Activated naive CD4-positive, alpha-beta T cell treated with anti-CD3 and anti-CD28 coated beads for 36 hours (primary cell): Measurements from ENCODE around the gene DNAH11. TPM values are rescaled to one million over a fixed set of nuclear protein-coding genes. Genes with fewer than 3 reads are reported as not detected.
"Not testable (repeated sequence)": the region's sequence is repeated elsewhere in the genome, so short reads cannot be mapped to it uniquely, and the experiment has no call there.

ENCODE experiments used
- CTCF ChIA-PET: fragments of 350-600 bp; sonication (Branson Sonifier 250); formaldehyde crosslinking; loops from one replicate; lab custom pipeline; 2021; ENCODE audit warnings: antibody characterized with exemption; lab: Charles Lee
- DNase-seq: peaks from one replicate; pipeline ENCODE4 v3.0.0-alpha.2; 2020
- H3K27ac Mint-ChIP-seq: one replicate; pipeline ENCODE4 v1.8.0; 2021; ENCODE audit warnings: mild to moderate bottlenecking, mixed read lengths
- H3K27me3 Mint-ChIP-seq: one replicate; pipeline ENCODE4 v1.8.0; 2021; ENCODE audit warnings: low read depth, mixed read lengths
- H3K36me3 Mint-ChIP-seq: one replicate; pipeline ENCODE4 v1.8.0; 2021; ENCODE audit warnings: low read depth, mixed read lengths
- H3K4me1 Mint-ChIP-seq: one replicate; pipeline ENCODE4 v1.8.0; 2021; ENCODE audit warnings: low read depth, mixed read lengths
- H3K4me3 Mint-ChIP-seq: one replicate; pipeline ENCODE4 v1.8.0; 2021; ENCODE audit warnings: mild to moderate bottlenecking, moderate library complexity, mixed read lengths
- H3K9me3 Mint-ChIP-seq: one replicate; pipeline ENCODE4 v1.8.0; 2021; ENCODE audit warnings: mixed read lengths
- intact Hi-C: fragments of 100-400 bp; cut with micrococcal nuclease; formaldehyde crosslinking; loops from one replicate; pipeline ENCODE4 v1.15.1; 2023
- total RNA-seq, 2 experiments: library from RNA; stranded (reverse); gene quantifications; one replicate each; pipeline ENCODE4 v1.2.3, GENCODE V29; 2021

Gene DNAH11
- total RNA-seq, 2 experiments from 2014 or later: 0.02 TPM

- no peaks in the 10 kb centered on the region for H3K36me3 Mint-ChIP-seq
- DNase-seq: no peak
- CTCF ChIA-PET: no interaction called here
- H3K4me3 Mint-ChIP-seq: no peak overlapping the region
- no peak overlapping the region for H3K27ac Mint-ChIP-seq
- H3K4me1 Mint-ChIP-seq: no peaks in the 10 kb centered on the region
- H3K27me3 Mint-ChIP-seq: no peaks in the 10 kb centered on the region
- intact Hi-C loops: no loop called here
- no peaks in the 10 kb centered on the region for H3K9me3 Mint-ChIP-seq
Observed at GRCh38 chr7:21731977-21732376, 189.1 kb downstream of the DNAH11 start.

GRCh38 chr7:21732956-21733355 is 190.1 kb downstream of the DNAH11 start:
- H3K27ac Mint-ChIP-seq, H3K9me3 Mint-ChIP-seq, H3K27me3 Mint-ChIP-seq, H3K4me1 Mint-ChIP-seq, H3K36me3 Mint-ChIP-seq, H3K4me3 Mint-ChIP-seq, CTCF ChIA-PET, DNase-seq, intact Hi-C loops: not testable (repeated sequence)

- intact Hi-C loops: no loop called here
- CTCF ChIA-PET: no interaction called here
- H3K9me3 Mint-ChIP-seq: no peaks in the 10 kb centered on the region
- H3K36me3 Mint-ChIP-seq: no peaks in the 10 kb centered on the region
- no peak for DNase-seq
- H3K27ac Mint-ChIP-seq: no peak overlapping the region
- H3K4me3 Mint-ChIP-seq: no peak overlapping the region
- no peaks in the 10 kb centered on the region for H3K27me3 Mint-ChIP-seq
- H3K4me1 Mint-ChIP-seq: no peaks in the 10 kb centered on the region
Observed at GRCh38 chr7:21733837-21734236, 191.0 kb downstream of the DNAH11 start.

- H3K4me1 Mint-ChIP-seq: no peaks in the 10 kb centered on the region
- DNase-seq: no peak
- no peaks in the 10 kb centered on the region for H3K27me3 Mint-ChIP-seq
- H3K27ac Mint-ChIP-seq: no peak overlapping the region
- CTCF ChIA-PET: no interaction called here
- H3K9me3 Mint-ChIP-seq: no peaks in the 10 kb centered on the region
- no peak overlapping the region for H3K4me3 Mint-ChIP-seq
- H3K36me3 Mint-ChIP-seq: no peaks in the 10 kb centered on the region
- intact Hi-C loops: no loop called here
Observed at GRCh38 chr7:21743493-21743892, 200.7 kb downstream of the DNAH11 start.

GRCh38 chr7:21746949-21747348 is 204.1 kb downstream of the DNAH11 start:
- intact Hi-C loops: no loop called here
- no peak overlapping the region for H3K27ac Mint-ChIP-seq
- H3K36me3 Mint-ChIP-seq: no peaks in the 10 kb centered on the region
- CTCF ChIA-PET: no interaction called here
- no peak overlapping the region for H3K4me3 Mint-ChIP-seq
- H3K27me3 Mint-ChIP-seq: no peaks in the 10 kb centered on the region
- H3K4me1 Mint-ChIP-seq: no peaks in the 10 kb centered on the region
- H3K9me3 Mint-ChIP-seq: no peaks in the 10 kb centered on the region
- DNase-seq: no peak

GRCh38 chr7:21747806-21748205 is 205.0 kb downstream of the DNAH11 start:
- Mint-ChIP-seq H3K9me3 (no peaks in the 10 kb centered on the region), H3K4me1 (no peaks in the 10 kb centered on the region), H3K27me3 (no peaks in the 10 kb centered on the region), H3K4me3 (no peak overlapping the region), H3K36me3 (no peaks in the 10 kb centered on the region), H3K27ac (no peak overlapping the region)
- CTCF ChIA-PET: no interaction called here
- DNase-seq: no peak
- intact Hi-C loops: no loop called here

- intact Hi-C loops: no loop called here
- Mint-ChIP-seq H3K36me3 (no peaks in the 10 kb centered on the region), H3K4me3 (no peak overlapping the region), H3K4me1 (no peaks in the 10 kb centered on the region), H3K9me3 (no peaks in the 10 kb centered on the region), H3K27me3 (no peaks in the 10 kb centered on the region), H3K27ac (no peak overlapping the region)
- DNase-seq: no peak
- CTCF ChIA-PET: no interaction called here
Observed at GRCh38 chr7:21749378-21749777, 206.5 kb downstream of the DNAH11 start.

- DNase-seq: no peak
- CTCF ChIA-PET: interaction anchor here (0.5 kb wide), 1 partner anchor 975 kb away, joined by 3 read pairs; no protein-coding TSS in a partner anchor
- no peaks in the 10 kb centered on the region for H3K36me3 Mint-ChIP-seq
- H3K4me3 Mint-ChIP-seq: no peak overlapping the region
- H3K9me3 Mint-ChIP-seq: no peaks in the 10 kb centered on the region
- no peak overlapping the region for H3K27ac Mint-ChIP-seq
- peaks cover 4% of the 10 kb centered on the region for H3K27me3 Mint-ChIP-seq
- H3K4me1 Mint-ChIP-seq: no peaks in the 10 kb centered on the region
- intact Hi-C loops: no loop called here
Observed at GRCh38 chr7:21753071-21753470, 210.2 kb downstream of the DNAH11 start.

GRCh38 chr7:21754963-21755362 is 212.1 kb downstream of the DNAH11 start:
- Mint-ChIP-seq H3K4me3 (no peak overlapping the region), H3K36me3 (no peaks in the 10 kb centered on the region), H3K9me3 (no peaks in the 10 kb centered on the region), H3K27ac (no peak overlapping the region), H3K27me3 (peaks cover 4% of the 10 kb centered on the region), H3K4me1 (no peaks in the 10 kb centered on the region)
- DNase-seq: no peak
- intact Hi-C loops: no loop called here
- CTCF ChIA-PET: no interaction called here

- Mint-ChIP-seq H3K4me1 (no peaks in the 10 kb centered on the region), H3K27ac (no peak overlapping the region), H3K9me3 (no peaks in the 10 kb centered on the region), H3K4me3 (no peak overlapping the region), H3K27me3 (peaks cover 4% of the 10 kb centered on the region), H3K36me3 (no peaks in the 10 kb centered on the region)
- CTCF ChIA-PET: no interaction called here
- no peak for DNase-seq
- intact Hi-C loops: no loop called here
Observed at GRCh38 chr7:21757537-21758282, 214.9 kb downstream of the DNAH11 start.

GRCh38 chr7:21758286-21758685 is 215.4 kb downstream of the DNAH11 start:
- no peaks in the 10 kb centered on the region for H3K9me3 Mint-ChIP-seq
- H3K27ac Mint-ChIP-seq: no peak overlapping the region
- peaks cover 4% of the 10 kb centered on the region for H3K27me3 Mint-ChIP-seq
- intact Hi-C loops: no loop called here
- CTCF ChIA-PET: no interaction called here
- H3K4me3 Mint-ChIP-seq: no peak overlapping the region
- no peaks in the 10 kb centered on the region for H3K4me1 Mint-ChIP-seq
- DNase-seq: no peak
- H3K36me3 Mint-ChIP-seq: no peaks in the 10 kb centered on the region

GRCh38 chr7:21762469-21762868 is 219.6 kb downstream of the DNAH11 start:
- CTCF ChIA-PET: no interaction called here
- Mint-ChIP-seq H3K27me3 (no peaks in the 10 kb centered on the region), H3K27ac (no peak overlapping the region), H3K4me3 (no peak overlapping the region), H3K9me3 (no peaks in the 10 kb centered on the region), H3K36me3 (no peaks in the 10 kb centered on the region), H3K4me1 (peaks cover 4% of the 10 kb centered on the region)
- DNase-seq: no peak
- intact Hi-C loops: loop anchor here (10.0 kb wide), 1 partner anchor 188 kb away; no protein-coding TSS in a partner anchor

GRCh38 chr7:21763818-21764217 is 221.0 kb downstream of the DNAH11 start:
- Mint-ChIP-seq H3K27me3 (no peaks in the 10 kb centered on the region), H3K9me3 (no peaks in the 10 kb centered on the region), H3K27ac (no peak overlapping the region), H3K4me3 (no peak overlapping the region), H3K36me3 (no peaks in the 10 kb centered on the region), H3K4me1 (peaks cover 12% of the 10 kb centered on the region)
- intact Hi-C loops: loop anchor here (10.0 kb wide), 1 partner anchor 189 kb away; no protein-coding TSS in a partner anchor
- no peak for DNase-seq
- CTCF ChIA-PET: interaction anchor here (0.7 kb wide), 1 partner anchor 536 kb away, joined by 3 read pairs; no protein-coding TSS in a partner anchor
